GM08714 (cell line): ENCODE results near the gene ASB5.

ENCODE experiments used
- H3K4me3 ChIP-seq: fragments of 200-500 bp; sonication (Bioruptor generic); 2 replicates; pipeline ENCODE4 v1.5.1; 2014; ENCODE audit warnings: mild to moderate bottlenecking, low read length, inconsistent platforms
- ZNF274 ChIP-seq: IDR thresholded peaks from 2 replicates; pipeline ENCODE4 v1.6.1; 2012; ENCODE audit warnings: mild to moderate bottlenecking, low read depth, low read length

Gene ASB5

DNA sequence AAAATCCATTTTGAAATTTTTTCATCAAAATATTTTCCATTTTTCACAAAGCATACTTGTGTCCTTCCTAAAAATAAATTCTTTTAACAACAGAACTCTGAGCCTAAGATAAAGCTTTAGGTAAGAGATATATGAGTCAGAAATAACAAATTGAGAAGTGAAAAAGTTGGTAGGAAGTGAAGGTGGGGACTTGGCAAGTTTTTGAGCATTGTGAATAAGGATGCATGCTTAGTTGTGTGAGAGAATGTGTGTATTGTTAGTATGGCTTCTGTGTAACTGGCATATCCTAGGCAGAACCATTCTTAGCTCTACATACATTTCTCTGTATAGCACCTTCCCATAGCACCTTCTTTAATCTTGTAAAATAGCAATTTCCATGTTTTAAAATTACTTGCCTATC lies 6.8 kb downstream of the ASB5 start:
- no peak for TF ChIP-seq ZNF274

DNA sequence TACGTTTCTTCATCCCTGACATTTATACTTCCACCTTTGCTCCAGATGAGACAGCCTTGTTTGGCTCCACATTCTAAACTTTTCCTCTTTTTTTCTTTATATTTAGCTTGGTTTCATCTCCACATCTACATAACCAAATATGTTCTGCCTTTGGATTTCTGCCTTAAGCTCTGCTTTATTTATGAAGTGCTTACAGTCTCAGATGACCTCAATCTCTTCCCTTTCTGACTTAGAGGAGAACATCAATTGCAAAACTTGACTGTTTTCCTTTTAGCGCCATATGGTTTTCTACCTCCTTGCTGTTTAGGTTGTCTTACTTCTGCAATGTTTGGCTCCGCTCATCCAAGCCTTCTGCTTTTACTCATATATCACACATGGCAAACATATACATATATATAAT lies 7.5 kb downstream of the ASB5 start:
- TF ChIP-seq ZNF274 = no peak
- H3K4me3 ChIP-seq = no peak overlapping the region

More for the DNA sequence above, 6.8 kb downstream of the ASB5 start:
- H3K4me3 ChIP-seq = no peak overlapping the region

DNA sequence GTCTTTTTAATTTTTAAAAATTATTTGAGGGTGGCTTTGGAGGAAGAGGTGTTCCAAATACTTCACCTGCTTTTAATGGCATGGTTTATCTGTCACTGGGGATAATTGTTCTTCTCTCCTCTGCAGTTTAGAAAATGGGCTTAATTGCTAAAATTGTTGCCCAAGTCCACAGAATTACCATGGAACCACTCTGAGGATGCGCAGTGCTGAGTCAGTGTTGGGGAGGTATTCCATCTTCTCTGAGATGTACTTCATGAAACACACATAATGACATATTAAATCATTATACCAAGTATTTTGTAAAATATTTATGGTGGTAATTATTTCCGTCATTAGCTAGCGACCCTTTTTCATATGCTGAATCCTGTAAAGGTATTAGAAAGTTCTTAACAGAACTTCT lies 8.0 kb downstream of the ASB5 start:
- TF ChIP-seq ZNF274 = no peak
- H3K4me3 ChIP-seq = no peak overlapping the region

DNA sequence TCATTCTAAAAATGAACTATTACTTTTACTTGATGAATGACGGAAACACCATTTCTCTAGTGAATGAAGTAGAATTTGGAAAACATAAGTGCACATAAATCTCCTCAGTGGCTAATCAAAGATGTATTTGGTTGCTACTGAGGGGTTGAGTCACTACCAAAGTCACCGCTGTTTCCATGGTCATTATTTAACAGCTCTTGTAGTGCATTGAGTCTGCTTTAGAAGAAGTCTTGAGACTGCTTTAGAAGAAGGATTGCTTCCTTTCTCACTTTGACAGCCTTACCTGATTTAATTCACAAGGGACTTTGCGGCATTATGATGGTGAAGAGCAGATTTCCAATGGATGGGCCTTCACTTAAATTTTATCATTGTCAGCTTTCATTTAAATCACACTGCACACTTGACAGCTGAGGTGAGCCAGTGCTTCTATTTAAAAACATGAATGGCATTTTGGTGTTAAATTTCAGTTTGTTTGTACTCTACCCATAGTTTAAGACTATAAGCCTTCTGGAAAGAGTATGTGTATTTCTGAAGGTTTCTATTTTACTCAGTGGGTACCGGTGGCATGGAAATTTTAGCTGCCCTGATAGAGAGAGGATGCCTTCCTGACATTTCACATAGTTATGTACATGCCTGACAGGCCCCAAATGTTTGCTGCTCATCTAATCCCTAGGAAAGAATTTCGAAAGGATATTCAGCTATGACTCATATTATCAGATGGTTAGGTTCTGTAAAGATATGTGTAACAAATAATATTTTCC lies 9.5 kb downstream of the ASB5 start:
- H3K4me3 ChIP-seq = no peak overlapping the region
- no peak for TF ChIP-seq ZNF274

DNA sequence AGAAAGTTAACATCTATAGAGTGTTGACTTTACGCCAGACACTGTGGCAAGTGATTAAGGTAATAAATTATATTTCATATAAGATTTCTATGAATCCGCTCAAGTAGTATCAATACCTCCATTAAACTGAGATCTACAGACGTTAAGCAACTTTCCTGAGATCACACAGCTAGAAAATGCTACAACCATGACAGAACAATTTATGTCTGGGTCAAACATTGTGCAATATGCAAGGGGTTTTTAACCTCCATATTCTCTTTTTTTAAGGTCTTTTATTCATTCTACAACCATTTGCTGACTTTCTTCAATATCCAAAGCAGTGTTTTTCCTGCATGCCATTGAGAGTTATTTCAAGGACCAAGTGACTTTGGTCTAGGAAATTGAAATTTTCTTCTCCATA lies 10.9 kb downstream of the ASB5 start:
- H3K4me3 ChIP-seq = no peak overlapping the region
- no peak for TF ChIP-seq ZNF274

DNA sequence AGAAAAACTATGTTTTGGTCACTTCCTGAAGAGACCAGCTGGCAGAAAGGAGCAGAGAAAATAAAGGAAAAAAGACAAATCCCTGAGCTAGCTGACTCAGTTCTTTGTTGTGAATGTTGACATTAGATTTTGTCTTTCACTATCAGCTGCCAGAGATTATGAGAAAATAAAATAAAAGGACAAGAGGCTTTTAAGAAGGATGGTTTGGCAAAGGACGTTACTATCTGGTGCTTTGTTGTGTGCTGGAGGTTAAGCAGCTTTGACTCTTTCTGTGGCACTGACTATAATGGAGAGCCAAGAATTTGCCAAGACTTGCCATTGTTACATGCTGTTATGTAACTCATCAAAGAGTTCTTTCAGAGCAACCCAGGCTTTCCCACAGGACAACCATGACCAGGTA lies 12.1 kb downstream of the ASB5 start:
- no peak overlapping the region for H3K4me3 ChIP-seq
- no peak for TF ChIP-seq ZNF274

DNA sequence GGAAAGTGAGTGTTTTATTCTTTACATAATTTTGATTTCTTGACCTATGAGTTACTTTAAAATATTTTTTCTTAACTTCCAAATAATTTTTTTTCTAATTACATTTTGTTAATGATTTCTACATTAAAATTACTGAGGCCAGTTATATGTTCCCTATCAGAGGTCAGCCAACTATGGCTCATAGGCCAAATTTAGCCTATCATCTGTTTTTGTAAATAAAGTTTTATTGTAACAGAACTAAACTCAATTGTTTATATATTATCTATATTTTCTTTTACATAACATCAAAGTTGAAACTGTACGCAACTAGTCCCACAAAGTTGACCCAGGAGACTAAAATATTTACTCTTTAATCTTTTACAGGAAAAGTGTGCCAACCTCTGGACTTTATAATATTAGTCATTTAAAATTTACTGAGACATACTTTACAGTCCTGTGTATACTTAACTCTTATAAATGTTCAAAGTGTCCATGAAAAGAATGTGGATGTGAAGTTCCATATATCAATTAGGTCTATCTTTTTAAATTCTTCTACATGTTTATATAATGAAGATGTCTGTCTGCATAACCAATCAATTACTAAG lies 26.2 kb downstream of the ASB5 start:
- H3K4me3 ChIP-seq = no peak overlapping the region
- TF ChIP-seq ZNF274 = no peak

DNA sequence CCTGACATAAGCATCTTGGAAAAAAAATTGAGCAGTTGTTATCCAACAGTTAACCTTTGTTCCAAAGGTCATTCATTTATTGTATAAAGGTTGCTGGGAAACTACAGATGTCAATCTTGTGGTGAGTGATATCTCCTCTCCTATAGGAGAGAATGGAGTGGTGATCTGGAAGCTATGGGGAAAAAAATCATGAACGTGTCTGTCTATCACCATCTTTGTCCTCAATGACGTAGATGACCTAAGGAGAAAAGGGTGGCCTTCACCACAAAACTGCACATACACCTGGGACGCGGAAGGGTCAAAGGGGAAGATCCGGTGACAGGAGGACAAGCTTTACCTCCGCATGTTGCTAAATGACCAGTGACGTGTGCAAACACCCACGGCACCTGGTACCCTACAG lies 27.3 kb downstream of the ASB5 start:
- H3K4me3 ChIP-seq = no peak overlapping the region
- TF ChIP-seq ZNF274 = no peak

DNA sequence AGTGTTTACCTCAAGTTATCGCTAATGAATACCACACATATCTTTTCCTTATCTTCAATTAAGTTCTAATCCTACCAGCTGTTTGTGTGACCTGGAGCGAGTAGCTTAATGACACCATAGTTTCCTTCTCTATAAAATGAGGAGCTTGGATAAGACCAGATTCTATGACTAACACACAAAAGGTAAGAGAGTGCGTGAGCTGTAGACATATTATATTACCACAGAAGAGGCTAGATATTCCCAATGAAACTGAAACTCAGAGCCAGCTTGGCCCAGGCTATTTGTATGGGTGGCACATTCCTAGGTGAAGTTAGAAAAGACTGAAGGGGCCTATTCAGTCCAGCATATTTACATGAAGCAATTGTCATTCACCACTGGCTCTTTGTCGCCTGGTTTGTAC lies 30.2 kb downstream of the ASB5 start:
- no peak overlapping the region for H3K4me3 ChIP-seq
- TF ChIP-seq ZNF274 = no peak

DNA sequence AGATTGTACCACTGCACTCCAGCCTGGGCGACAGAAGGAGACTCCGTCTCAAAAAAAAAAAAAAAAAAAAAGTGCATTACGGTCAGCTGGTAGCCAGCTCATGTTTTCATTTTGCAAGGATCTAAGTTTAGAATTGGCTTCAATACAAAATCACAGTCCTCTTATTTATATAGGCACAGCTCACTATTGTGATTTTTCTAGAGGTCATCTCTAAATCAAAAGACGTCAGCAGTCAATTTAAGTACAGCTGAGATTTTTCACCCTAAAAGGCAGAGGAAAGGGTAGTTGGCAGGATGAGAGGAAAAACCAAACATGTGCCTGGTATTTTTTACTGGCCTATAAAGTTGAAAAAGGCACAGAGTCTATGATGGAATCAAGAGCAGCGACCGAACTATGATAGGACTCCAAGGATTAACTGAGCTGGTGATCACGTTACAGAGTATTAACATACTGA lies 30.8 kb downstream of the ASB5 start:
- no peak overlapping the region for H3K4me3 ChIP-seq
- no peak for TF ChIP-seq ZNF274

DNA sequence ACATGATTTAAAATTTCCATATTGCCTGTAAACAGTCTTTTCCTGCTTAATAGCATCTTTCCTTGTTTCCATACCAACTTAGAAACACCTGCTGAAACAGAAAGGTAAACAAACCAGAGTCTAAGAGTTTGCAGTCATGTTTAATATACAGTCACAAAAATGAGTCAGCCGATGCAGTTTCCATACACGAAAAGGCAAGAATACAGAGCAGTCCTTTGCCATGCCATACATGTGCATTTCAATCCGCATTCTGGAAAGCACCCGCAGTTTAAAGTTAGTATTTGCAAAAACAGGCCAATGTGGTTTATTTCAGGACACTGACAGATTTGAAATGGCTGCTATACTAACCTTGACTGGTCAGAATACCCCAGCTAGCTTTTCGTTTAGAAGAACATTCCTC lies 32.1 kb downstream of the ASB5 start:
- no peak for TF ChIP-seq ZNF274
- no peak overlapping the region for H3K4me3 ChIP-seq

DNA sequence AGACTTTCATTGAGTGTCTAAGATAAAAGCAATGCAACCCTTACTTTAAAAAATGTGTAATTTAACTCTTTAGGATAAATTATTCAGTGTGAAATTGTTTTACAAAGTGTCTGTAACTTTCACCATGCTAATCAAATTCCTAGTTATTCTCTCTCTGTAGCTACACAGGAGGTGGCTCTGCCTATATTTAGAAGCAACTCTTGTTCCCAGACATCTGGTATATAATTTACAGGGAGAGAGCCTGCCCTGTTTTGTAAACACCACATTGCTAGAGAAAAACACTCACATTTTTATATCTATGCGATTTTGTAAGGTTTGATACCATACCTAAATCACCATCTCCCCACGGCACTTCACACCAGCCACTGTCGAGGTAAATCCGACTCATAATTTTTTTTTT lies 38.2 kb downstream of the ASB5 start:
- no peak overlapping the region for H3K4me3 ChIP-seq
- TF ChIP-seq ZNF274 = no peak

DNA sequence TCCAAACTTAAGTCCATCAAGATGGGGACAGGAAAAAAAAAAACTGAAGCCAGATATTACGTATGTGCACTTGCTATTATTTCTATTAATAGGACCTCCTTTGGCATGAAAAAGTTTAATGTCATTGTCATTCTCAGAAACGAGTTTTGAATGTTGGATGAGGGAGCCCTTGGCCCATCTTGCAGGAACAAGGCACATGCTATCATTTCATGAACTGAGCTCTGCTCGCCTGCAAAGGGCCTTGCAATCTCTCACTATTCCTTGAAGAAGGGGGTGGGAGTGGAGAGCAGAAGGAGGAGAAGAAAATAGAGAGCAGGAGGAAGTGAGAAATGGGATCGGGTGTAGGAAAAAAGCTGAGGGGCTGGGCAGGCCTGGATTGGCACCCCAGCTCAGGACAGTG lies 39.4 kb downstream of the ASB5 start:
- TF ChIP-seq ZNF274 = no peak
- no peak overlapping the region for H3K4me3 ChIP-seq

DNA sequence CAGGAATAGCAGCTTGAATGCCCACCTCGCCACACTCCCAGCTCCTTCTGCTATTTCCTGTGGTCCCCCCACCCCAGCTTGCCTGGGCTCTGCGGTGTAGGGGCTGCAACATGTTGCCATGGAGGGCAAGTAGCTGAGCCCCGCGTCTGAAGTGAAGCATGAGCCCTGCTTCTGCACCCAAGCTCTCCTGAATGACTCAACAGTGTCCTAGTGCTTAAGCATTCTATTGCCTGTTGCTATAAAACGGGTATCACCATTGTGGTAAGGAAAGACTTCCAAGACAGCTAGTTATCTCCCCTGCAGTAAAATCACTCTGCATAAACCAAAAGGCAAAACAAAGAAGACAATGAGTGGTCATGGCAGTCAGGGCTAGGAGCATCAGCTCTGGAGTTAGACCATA lies 42.3 kb downstream of the ASB5 start:
- TF ChIP-seq ZNF274 = no peak
- no peak overlapping the region for H3K4me3 ChIP-seq

DNA sequence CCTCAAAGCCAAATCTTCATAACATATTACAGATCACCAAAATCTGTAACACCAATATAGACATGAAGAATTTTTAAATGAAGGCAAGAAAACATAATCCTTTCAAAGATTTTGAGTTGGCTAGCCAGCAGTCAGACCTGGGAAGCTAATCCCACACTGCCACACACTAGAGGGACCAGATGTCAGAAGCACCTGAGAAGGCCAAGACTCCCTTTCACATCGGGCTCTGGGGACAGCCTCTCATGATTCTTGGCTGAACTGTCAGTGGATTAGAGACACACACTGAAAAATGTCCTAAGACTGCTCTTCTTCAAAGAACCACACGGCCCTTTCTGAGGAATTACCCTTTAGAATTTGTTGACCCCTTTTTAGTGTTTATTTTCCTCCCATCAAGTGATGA lies 45.5 kb downstream of the ASB5 start:
- no peak for TF ChIP-seq ZNF274
- no peak overlapping the region for H3K4me3 ChIP-seq

DNA sequence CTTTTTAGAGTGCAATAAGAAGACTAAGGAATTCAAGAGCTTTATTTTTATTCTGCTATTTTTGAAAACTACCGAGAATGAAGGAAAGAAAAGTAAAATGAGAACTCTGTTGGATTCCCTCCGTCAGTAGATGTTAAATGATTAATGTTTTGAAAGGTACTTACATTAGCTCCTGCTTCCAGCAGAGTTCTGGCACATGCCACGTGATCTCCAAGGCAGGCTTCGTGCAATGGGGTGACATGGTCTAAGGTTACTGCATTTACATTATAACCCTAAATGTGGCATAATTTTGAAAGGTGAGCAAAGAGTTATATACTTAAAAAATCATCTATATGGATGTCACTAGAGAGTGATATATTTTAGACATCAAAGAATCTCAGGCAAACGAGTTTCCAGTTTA lies 46.9 kb downstream of the ASB5 start:
- TF ChIP-seq ZNF274 = no peak
- no peak overlapping the region for H3K4me3 ChIP-seq
